Ishikawa (cell line): Measurements from ENCODE around the gene HCST.

Source experiments
- CREB1 ChIP-seq: IDR thresholded peaks from 2 replicates; pipeline ENCODE4 v1.6.1; 2012; ENCODE audit warnings: low read depth
- EGR1 ChIP-seq: IDR thresholded peaks from 2 replicates; pipeline ENCODE4 v1.6.1; 2012
- EP300 ChIP-seq: IDR thresholded peaks from 2 replicates; pipeline ENCODE4 v1.6.1; 2012; ENCODE audit warnings: borderline replicate concordance
- FOXM1 ChIP-seq: IDR thresholded peaks from 2 replicates; pipeline ENCODE4 v1.6.1; 2012; ENCODE audit warnings: low read depth, borderline replicate concordance
- RAD21 ChIP-seq: IDR thresholded peaks from 2 replicates; pipeline ENCODE4 v1.6.1; 2012; ENCODE audit warnings: low read depth

- TF ChIP-seq FOXM1: no peak
- no peak for TF ChIP-seq RAD21
- no peak for TF ChIP-seq EGR1
- TF ChIP-seq EP300: no peak
- no peak for TF ChIP-seq CREB1
Measured at GRCh38 chr19:35937345-35938281, 35.3 kb downstream of the HCST start.
